HepG2 (cell line): ENCODE data around the gene MISP3. TPM values are rescaled to one million over a fixed set of nuclear protein-coding genes. Genes with fewer than 3 reads are reported as not detected.
"Not testable (repeated sequence)": the region's sequence is repeated elsewhere in the genome, so short reads cannot be mapped to it uniquely, and the experiment has no call there.

Source experiments
- ATAC-seq: fragments of 200-7000 bp; cut with Tn5 transposase; 3 replicates; pipeline ENCODE4 v1.9.1; 2020; ENCODE audit warnings: mild to moderate bottlenecking, moderate library complexity
- BruUV-seq: library from RNA; stranded (reverse); fragments of 400-500 nt; replicated peaks from 2 replicates; lab custom pipeline; 2021; lab: Mats Ljungman, UMichigan
- CTCF ChIA-PET: fragments of 300-600 bp; formaldehyde crosslinking; extraction: SDS; loops from one replicate; lab custom pipeline; 2021; ENCODE audit warnings: low total read pairs, inconsistent platforms, low intra/inter-chr PET ratio; lab: Yijun Ruan, JAX
- POLR2A ChIA-PET: fragments of 350-600 bp; sonication (Branson Sonifier 250); formaldehyde crosslinking; loops from one replicate; lab custom pipeline; 2020; ENCODE audit warnings: antibody characterized with exemption, inconsistent platforms; lab: Yijun Ruan, JAX
- DNase-seq: peaks from one replicate; pipeline ENCODE4 v3.0.0-alpha.2; 2015; ENCODE audit warnings: low spot score
- FAIRE-seq: peaks from 3 replicates; lab custom pipeline; 2011; peaks lifted over from hg19 to GRCh38; lab: Jason Lieb, UNC
- H2AFZ ChIP-seq: one replicate; pipeline ENCODE4 v1.6.1; 2011; ENCODE audit warnings: low read length, inconsistent platforms
- H3K27ac ChIP-seq: fragments of 300-600 bp; 3 replicates; pipeline ENCODE4 v1.8.0; 2011; ENCODE audit warnings: mixed run types, mild to moderate bottlenecking, mixed read lengths, low read length, inconsistent platforms; ENCODE audit not compliant: insufficient read depth; ENCODE audit errors: extremely low read length
- H3K27me3 ChIP-seq, 2 experiments: fragments of 200-600 bp in 1 of 2; 2 replicates in 1 of 2; 3 replicates in 1 of 2; pipeline versions ENCODE4 v1.6.0 to v1.8.0; 2011; ENCODE audit warnings: low read length in 2 of 2, mild to moderate bottlenecking in 2 of 2, moderate library complexity in 2 of 2, inconsistent platforms in 1 of 2; ENCODE audit not compliant: insufficient read depth in 2 of 2, control insufficient read depth in 1 of 2
- H3K36me3 ChIP-seq, 2 experiments: fragments of 200-600 bp in 1 of 2; replicated peaks in 1 of 2; 2 replicates in 1 of 2; 3 replicates in 1 of 2; pipeline versions ENCODE4 v1.5.1 to v1.8.0; 2011; ENCODE audit warnings: low read length in 2 of 2, inconsistent platforms in 1 of 2; ENCODE audit not compliant: insufficient read depth in 2 of 2, control insufficient read depth in 1 of 2
- H3K4me1 ChIP-seq: 2 replicates; pipeline ENCODE4 v1.5.1; 2012; ENCODE audit warnings: low read length, inconsistent platforms; ENCODE audit not compliant: insufficient read depth
- H3K4me2 ChIP-seq: 2 replicates; pipeline ENCODE4 v1.6.0; 2011; ENCODE audit warnings: low read depth, low read length, inconsistent platforms
- H3K4me3 ChIP-seq, 3 experiments: fragments of 200-600 bp in 1 of 3; sonication (generic), shearing (Covaris generic) in 1 of 3; replicated peaks in 1 of 3; 2 replicates each; pipeline ENCODE4 v1.5.1; 2011 to 2016; ENCODE audit warnings: low read length in 3 of 3, inconsistent platforms in 2 of 3, low read depth in 2 of 3, mild to moderate bottlenecking in 2 of 3, control low read depth in 1 of 3, mixed read lengths in 1 of 3; ENCODE audit not compliant: insufficient read depth in 1 of 3
- H3K79me2 ChIP-seq: one replicate; pipeline ENCODE4 v1.6.1; 2011; ENCODE audit warnings: low read length, inconsistent platforms; ENCODE audit not compliant: insufficient read depth
- H3K9ac ChIP-seq: 2 replicates; pipeline ENCODE4 v1.6.0; 2011; ENCODE audit warnings: mild to moderate bottlenecking, low read depth, low read length, inconsistent platforms; ENCODE audit not compliant: insufficient read depth
- H3K9me3 ChIP-seq: 2 replicates; pipeline ENCODE4 v1.5.1; 2012; ENCODE audit warnings: mild to moderate bottlenecking, low read length
- H4K20me1 ChIP-seq: 2 replicates; pipeline ENCODE4 v1.6.0; 2011; ENCODE audit warnings: inconsistent platforms, mild to moderate bottlenecking, low read length, moderate library complexity; ENCODE audit not compliant: insufficient read depth
- KDM4B ChIP-seq: sonication (generic); formaldehyde crosslinking; IDR thresholded peaks from 2 replicates; pipeline ENCODE4 v1.4.0; 2020; ENCODE audit warnings: missing genetic modification reagents
- ZNF121 ChIP-seq: sonication (generic); formaldehyde crosslinking; IDR thresholded peaks from 2 replicates; pipeline ENCODE4 v1.5.0; 2020; ENCODE audit warnings: mild to moderate bottlenecking, missing genetic modification reagents
- ZNF225 ChIP-seq: sonication (generic); formaldehyde crosslinking; IDR thresholded peaks from 2 replicates; pipeline ENCODE4 v1.4.0; 2020; ENCODE audit warnings: mild to moderate bottlenecking, missing genetic modification reagents
- ZNF761 ChIP-seq: sonication (generic); formaldehyde crosslinking; conservative IDR thresholded peaks from 2 replicates; pipeline ENCODE4 v1.4.0; 2020; ENCODE audit warnings: mild to moderate bottlenecking, missing genetic modification reagents
- WGBS: methylation state at CpG from one replicate; pipeline ENCODE4 v1.1.6; 2017; ENCODE audit warnings: low lambda C conversion rate; 5-methylcytosine and 5-hydroxymethylcytosine counted together
- in situ Hi-C: cut with HindIII; loops from 2 replicates; pipeline ENCODE4 v1.10.0; 2017; ENCODE audit warnings: low pct_unique_long_range_greater_than_20kb; ENCODE audit not compliant: extremely low pct_ligation_motif_present
- intact Hi-C: fragments of 100-400 bp; cut with micrococcal nuclease; formaldehyde crosslinking; loops from one replicate; pipeline ENCODE4 v1.10.0; 2022; ENCODE audit not compliant: unreplicated experiment
- polyA plus RNA-seq, 8 experiments: library from polyadenylated mRNA; depleted of rRNA in 3 of 8; stranded (reverse) in 7 of 8; unstranded in 1 of 8; fragments of >200 nt; fragmentation: Illumina TruSeq in 4 of 8; extraction: Trizol in 4 of 8; gene quantifications; 2 replicates each; pipeline versions ENCODE4 v1.2.1 to v1.2.3, GENCODE V29; 2011 to 2016; ENCODE audit warnings: low read depth in 4 of 8, missing spikeins in 1 of 8, mixed read lengths in 1 of 8; ENCODE audit not compliant: insufficient read depth in 1 of 8
- total RNA-seq, 5 experiments: library from RNA; depleted of rRNA; stranded (reverse); fragments of >200 nt; fragmentation: Illumina TruSeq; extraction: Trizol; gene quantifications; 2 replicates each; pipeline ENCODE4 v1.2.3, GENCODE V29; 2016; ENCODE audit warnings: low read depth in 1 of 5
- TF ChIP-seq, protein P1 (sequence below): sonication (generic); formaldehyde crosslinking; IDR thresholded peaks from 2 replicates; pipeline ENCODE4 v1.4.0; 2020; ENCODE audit warnings: missing genetic modification reagents
- TF ChIP-seq, protein P2 (sequence below): sonication (generic); formaldehyde crosslinking; IDR thresholded peaks from 2 replicates; pipeline ENCODE4 v1.5.1; 2020; ENCODE audit warnings: mild to moderate bottlenecking, missing genetic modification reagents, moderate library complexity
- TF ChIP-seq, protein P3 (sequence below): sonication (generic); formaldehyde crosslinking; IDR thresholded peaks from 2 replicates; pipeline ENCODE4 v1.4.0; 2020; ENCODE audit warnings: mild to moderate bottlenecking, missing genetic modification reagents

MISP3 gene
- total and polyA plus RNA-seq, 2 of the 13 experiments (the other 11 are each of a cell fraction or from before 2014, with no cell fraction given) = 2.5 to 5.4 TPM

DNA sequence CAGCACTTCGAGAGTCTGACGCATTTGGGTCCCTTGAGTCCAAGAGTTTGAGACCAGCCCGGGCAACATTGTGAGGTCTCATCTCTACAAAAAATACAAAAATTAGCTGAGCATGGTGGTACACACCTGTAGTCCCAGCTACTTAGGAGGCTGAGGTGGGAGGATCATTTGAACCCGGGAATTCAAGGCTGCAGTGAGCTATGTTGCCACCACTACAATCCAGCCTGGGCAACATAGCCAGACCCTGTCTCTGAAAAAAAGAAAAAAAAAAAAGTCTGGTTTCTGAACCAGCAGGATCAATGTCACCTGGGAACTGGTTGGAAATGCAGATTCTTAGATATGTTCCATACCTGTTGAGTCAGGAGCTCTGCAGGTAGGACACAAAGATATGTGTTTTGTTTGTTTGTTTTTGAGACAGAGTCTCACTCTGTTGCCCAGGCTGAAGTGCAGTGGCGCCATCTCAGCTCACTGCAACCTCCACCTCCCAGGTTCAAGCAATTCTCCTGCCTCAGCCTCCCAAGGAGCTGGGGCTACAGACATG is 45.9 kb upstream of the MISP3 start:
- H3K4me3 ChIP-seq, POLR2A ChIA-PET, BruUV-seq, CTCF ChIA-PET, H3K79me2 ChIP-seq, H4K20me1 ChIP-seq, FAIRE-seq, H3K4me2 ChIP-seq, H3K9ac ChIP-seq, in situ Hi-C loops, H2AFZ ChIP-seq, H3K36me3 ChIP-seq, H3K9me3 ChIP-seq, intact Hi-C loops, H3K27ac ChIP-seq, DNase-seq, ATAC-seq: not testable (repeated sequence)
- Histone ChIP-seq H3K27me3 (peaks cover 0 to 19% of the 10 kb centered on the region in 2 experiments; a peak in 4 of 5 replicates), H3K4me1 (peaks cover 52% of the 10 kb centered on the region)
- 61% methylated on average over 5 of the region's 5 CpGs for WGBS
- peak; percentile 54; the same call in 1 of the 2 replicates for TF ChIP-seq ZNF121 (CRISPR knock-in tag)

DNA sequence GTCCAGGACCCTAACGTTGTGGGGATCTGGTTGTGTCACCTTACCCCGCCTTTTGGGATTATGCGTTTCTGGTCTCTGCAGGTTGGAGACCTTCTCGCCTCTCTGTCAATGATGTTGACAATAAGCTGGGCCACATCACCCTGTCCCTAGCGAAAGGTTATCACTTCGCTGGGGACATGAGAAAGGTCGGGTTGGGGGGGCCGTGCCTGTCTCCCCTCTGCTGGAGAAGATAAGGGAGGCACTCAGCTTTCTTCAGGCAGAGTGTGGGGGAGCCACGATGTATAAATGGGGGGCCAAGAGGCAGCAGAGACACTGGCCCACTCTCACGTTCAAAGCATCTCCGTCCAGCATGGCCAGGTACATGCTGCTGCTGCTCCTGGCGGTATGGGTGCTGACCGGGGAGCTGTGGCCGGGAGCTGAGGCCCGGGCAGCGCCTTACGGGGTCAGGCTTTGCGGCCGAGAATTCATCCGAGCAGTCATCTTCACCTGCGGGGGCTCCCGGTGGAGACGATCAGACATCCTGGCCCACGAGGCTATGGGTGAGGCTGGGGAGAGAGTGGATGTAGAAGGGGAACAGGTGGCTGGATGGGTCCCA is 44.6 kb upstream of the MISP3 start, which contains the start of gene RLN3:
Gene RLN3 (plus strand): TSS at position 293 of the 595 bp plus-strand sequence. CDS start 57 bp downstream, at position 350.
- POLR2A ChIA-PET = no interaction called here
- no peaks in the 10 kb centered on the region for H3K79me2 ChIP-seq

More for the DNA sequence above, 44.6 kb upstream of the MISP3 start, which contains the start of gene RLN3:
- 14% methylated on average over 24 of the region's 24 CpGs for WGBS
- no TSS peak for BruUV-seq
- DNase-seq (no peak), FAIRE-seq (no peak), ATAC-seq (0 out of 3 replicates have a peak, but pooled peaks have one; percentile 12)
- intact Hi-C loops (no loop called here), in situ Hi-C loops (no loop called here)
- TF ChIP-seq, protein P1, sequence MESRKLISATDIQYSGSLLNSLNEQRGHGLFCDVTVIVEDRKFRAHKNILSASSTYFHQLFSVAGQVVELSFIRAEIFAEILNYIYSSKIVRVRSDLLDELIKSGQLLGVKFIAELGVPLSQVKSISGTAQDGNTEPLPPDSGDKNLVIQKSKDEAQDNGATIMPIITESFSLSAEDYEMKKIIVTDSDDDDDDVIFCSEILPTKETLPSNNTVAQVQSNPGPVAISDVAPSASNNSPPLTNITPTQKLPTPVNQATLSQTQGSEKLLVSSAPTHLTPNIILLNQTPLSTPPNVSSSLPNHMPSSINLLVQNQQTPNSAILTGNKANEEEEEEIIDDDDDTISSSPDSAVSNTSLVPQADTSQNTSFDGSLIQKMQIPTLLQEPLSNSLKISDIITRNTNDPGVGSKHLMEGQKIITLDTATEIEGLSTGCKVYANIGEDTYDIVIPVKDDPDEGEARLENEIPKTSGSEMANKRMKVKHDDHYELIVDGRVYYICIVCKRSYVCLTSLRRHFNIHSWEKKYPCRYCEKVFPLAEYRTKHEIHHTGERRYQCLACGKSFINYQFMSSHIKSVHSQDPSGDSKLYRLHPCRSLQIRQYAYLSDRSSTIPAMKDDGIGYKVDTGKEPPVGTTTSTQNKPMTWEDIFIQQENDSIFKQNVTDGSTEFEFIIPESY (CRISPR knock-in tag) = peak; percentile 20; the same call in 1 of the 2 replicates
- TF ChIP-seq KDM4B (CRISPR knock-in tag) (no peak), ZNF225 (no peak), ZNF761 (CRISPR knock-in tag) (no peak)
- TF ChIP-seq, protein P2, sequence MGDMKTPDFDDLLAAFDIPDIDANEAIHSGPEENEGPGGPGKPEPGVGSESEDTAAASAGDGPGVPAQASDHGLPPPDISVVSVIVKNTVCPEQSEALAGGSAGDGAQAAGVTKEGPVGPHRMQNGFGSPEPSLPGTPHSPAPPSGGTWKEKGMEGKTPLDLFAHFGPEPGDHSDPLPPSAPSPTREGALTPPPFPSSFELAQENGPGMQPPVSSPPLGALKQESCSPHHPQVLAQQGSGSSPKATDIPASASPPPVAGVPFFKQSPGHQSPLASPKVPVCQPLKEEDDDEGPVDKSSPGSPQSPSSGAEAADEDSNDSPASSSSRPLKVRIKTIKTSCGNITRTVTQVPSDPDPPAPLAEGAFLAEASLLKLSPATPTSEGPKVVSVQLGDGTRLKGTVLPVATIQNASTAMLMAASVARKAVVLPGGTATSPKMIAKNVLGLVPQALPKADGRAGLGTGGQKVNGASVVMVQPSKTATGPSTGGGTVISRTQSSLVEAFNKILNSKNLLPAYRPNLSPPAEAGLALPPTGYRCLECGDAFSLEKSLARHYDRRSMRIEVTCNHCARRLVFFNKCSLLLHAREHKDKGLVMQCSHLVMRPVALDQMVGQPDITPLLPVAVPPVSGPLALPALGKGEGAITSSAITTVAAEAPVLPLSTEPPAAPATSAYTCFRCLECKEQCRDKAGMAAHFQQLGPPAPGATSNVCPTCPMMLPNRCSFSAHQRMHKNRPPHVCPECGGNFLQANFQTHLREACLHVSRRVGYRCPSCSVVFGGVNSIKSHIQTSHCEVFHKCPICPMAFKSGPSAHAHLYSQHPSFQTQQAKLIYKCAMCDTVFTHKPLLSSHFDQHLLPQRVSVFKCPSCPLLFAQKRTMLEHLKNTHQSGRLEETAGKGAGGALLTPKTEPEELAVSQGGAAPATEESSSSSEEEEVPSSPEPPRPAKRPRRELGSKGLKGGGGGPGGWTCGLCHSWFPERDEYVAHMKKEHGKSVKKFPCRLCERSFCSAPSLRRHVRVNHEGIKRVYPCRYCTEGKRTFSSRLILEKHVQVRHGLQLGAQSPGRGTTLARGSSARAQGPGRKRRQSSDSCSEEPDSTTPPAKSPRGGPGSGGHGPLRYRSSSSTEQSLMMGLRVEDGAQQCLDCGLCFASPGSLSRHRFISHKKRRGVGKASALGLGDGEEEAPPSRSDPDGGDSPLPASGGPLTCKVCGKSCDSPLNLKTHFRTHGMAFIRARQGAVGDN (CRISPR knock-in tag) = peak; percentile 44; the same call in 1 of the 2 replicates
- TF ChIP-seq, protein P3, sequence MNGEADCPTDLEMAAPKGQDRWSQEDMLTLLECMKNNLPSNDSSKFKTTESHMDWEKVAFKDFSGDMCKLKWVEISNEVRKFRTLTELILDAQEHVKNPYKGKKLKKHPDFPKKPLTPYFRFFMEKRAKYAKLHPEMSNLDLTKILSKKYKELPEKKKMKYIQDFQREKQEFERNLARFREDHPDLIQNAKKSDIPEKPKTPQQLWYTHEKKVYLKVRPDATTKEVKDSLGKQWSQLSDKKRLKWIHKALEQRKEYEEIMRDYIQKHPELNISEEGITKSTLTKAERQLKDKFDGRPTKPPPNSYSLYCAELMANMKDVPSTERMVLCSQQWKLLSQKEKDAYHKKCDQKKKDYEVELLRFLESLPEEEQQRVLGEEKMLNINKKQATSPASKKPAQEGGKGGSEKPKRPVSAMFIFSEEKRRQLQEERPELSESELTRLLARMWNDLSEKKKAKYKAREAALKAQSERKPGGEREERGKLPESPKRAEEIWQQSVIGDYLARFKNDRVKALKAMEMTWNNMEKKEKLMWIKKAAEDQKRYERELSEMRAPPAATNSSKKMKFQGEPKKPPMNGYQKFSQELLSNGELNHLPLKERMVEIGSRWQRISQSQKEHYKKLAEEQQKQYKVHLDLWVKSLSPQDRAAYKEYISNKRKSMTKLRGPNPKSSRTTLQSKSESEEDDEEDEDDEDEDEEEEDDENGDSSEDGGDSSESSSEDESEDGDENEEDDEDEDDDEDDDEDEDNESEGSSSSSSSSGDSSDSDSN (CRISPR knock-in tag) = no peak
- Histone ChIP-seq H3K36me3 (no peaks in the 10 kb centered on the region), H3K4me3 (no peak within 1 kb of the TSS; a peak in 1 of 6 replicates), H4K20me1 (no peaks in the 10 kb centered on the region), H3K4me2 (peak within 1 kb of the TSS; percentile 28; the same call in 1 of the 2 replicates), H3K9ac (no peak within 1 kb of the TSS), H3K27ac (no peak within 1 kb of the TSS), H3K27me3 (peaks cover 0 to 19% of the 10 kb centered on the region in 2 experiments; a peak in 4 of 5 replicates), H3K9me3 (no peaks in the 10 kb centered on the region), H3K4me1 (peaks cover 39% of the 10 kb centered on the region), H2AFZ (no peak within 1 kb of the TSS)
- CTCF ChIA-PET = no interaction called here
